ENCODE results near the gene C1QTNF6.
"Not testable (repeated sequence)": the region's sequence is repeated elsewhere in the genome, so short reads cannot be mapped to it uniquely, and the experiment has no call there.

C1QTNF6 gene

DNA sequence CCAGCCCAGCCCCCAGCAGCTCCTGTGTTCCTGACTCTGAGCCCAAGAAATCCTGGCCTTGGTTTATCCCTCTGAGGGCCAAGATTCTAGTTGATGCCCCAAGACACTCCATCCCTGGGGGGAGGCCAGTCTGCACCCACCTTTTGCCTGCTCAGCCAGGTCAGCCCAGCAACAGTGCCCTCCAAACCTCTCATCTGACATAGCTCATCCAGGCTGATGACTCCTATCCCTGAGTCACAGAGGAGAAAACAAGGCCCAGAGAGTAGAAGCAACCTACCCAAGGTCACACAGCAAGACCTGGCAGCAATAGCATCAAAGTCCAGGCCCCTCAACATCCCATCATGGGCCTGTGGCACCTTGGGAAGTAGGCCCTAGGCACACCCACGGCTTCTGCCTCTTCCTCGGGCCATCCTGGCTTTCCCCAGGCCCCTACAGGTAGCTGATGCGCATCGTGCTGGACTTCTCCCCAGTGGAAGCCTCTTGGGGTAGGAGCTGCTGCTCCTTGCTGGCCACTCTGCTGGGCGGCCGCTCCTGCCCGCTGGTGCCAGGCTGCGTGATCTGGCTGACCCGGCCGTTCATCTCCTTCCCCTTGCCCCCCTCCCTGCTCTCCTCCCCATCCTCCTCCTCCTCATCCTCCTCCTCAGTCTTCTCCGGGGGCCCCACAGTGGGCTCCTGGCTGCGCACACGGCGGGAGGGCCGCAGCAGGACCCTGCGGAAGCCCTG, 18.2 kb upstream of the C1QTNF6 start:
- no peak for DNase-seq

- no peak for DNase-seq
These were observed 17.0 kb upstream of the C1QTNF6 start for GRCh38 chr22:37205046-37205445.

GRCh38 chr22:37204045-37204655, 16.1 kb upstream of the C1QTNF6 start:
- DNase-seq: no peak

- no peak for DNase-seq
These were observed 15.5 kb upstream of the C1QTNF6 start for GRCh38 chr22:37203354-37204044.

DNA sequence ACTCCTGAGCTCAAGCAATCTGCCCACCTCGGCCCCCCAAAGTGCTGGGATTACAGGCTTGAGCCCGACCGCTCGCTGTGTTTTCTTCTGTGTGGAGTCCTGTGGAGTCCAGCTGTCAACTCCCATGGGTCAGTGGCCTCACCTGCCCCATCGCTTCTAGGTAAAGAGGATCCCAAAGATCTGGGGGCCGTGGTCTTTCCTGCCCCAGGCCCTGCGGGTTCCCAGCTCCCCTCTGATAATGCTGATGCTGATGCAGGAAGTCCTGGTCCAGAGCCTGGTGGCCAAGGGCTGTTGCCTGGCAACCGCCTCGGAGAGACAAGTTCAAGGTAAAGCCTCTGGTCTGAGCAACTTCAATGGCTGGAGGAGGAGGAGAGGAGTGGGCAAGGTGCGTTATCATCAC, 14.7 kb upstream of the C1QTNF6 start:
- no peak for DNase-seq

- no peak for DNase-seq
These were observed 14.0 kb upstream of the C1QTNF6 start for GRCh38 chr22:37202001-37202555.

DNA sequence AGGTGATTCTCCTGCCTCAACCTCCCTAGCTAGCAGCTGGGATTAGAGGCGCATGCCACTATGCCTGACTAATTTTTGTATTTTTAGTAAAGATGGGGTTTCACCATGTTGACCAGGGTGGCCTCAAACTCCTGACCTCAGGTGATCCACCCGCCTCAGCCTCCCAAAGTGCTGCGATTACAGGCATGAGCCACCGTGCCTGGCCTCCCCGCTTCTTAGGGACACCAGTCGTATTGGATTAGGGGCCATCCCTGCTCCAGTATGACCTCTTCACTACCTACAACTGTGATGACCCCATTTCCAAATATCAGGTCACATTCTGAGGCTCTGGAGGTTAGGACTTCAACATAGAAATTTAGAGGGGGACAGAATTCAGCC, 13.4 kb upstream of the C1QTNF6 start:
- not testable (repeated sequence) for DNase-seq

DNA sequence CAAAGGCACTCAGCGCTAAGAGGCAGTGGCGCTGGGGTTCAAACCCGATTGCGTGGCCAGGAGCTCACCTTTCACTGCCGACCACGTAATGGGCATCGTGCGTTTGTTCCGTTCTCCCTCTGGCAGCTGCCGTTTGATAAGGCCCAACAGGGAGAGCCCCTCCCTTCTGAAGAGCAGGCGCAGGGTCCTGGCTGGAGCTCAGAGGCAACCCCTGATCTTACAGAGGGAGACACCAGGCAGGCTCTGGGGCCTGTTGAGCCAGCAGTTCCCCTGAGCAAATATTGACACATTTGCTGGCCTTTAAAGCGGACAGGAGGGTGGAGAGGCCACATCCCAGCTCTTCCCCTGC, 11.7 kb upstream of the C1QTNF6 start:
- no peak for DNase-seq

DNA sequence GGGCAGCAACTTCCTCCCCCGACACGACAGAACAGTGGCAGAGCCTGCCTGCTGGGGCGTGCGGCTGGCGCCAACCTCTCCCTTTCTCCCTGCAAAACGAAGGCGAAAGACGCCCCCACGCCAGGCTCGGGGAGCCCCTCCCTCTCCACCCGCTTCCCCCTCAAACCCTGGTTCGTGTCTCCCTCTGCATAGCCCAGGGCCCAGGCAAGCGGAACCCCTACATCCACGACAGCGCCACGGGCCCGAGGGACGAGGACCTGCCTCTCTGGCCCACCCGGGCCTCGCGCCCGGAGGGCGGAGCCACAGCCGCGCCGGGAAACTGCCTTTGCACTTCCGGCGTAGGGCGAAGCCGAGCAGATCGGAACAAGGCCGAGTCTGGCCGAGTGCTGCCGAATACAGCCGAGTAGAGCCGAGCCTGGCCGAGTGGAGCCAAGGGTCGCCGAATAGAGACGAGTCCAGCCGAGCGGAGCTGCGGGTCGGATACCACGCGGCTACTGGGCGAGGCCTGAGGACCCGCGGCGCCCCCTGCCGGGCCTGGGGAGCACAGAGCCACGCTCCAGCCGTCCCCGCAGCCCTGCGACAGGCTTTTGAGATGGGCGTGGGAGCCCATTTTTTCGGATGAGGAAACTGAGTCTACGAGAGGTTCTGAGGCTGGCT, 11.2 kb upstream of the C1QTNF6 start:
- peak; percentile 96 for DNase-seq

DNA sequence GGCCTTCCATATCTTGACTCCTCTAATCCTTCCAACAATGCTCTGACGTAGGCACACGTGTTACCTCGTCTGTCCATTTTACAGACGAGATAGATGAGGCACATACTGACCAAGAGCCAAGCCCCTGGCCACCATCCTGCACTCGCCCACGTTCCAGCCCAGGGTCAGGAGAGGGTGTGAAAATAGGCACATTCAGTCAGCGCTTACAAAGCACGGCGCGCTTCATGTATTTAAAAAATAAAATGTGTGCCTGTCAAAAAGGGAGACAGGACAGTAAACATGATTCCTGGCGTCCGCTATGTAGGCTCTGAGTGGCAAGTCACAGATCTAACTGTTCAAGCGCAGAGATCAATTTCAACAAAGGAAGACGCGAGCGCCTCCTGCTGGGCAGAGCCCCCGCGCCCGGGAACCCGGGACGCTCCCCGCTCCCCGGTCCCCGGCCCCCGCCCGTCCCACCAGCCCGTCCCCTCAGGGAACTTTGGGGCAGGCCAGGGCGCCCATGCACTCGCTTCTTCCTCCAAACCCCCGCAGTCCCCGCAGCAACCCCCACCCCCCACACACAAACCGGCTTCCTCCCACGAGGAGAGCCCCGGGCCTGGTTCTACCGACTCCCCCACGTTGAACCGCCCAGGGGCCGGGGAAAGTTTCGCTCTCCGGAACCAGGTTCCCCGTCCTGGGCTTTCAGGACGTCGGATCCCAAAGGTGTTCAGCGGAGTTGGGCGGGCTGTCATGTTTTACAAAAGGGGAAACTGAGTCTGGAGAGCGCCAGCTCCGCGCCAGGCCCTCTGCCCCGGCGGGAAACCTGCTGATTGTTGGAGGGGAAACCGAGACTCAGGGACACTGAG, 10.4 kb upstream of the C1QTNF6 start:
- peak; percentile 43 for DNase-seq

GRCh38 chr22:37197451-37198257, 9.6 kb upstream of the C1QTNF6 start:
- no peak for DNase-seq

- no peak for DNase-seq
These were observed 8.7 kb upstream of the C1QTNF6 start for GRCh38 chr22:37196539-37197450.

DNA sequence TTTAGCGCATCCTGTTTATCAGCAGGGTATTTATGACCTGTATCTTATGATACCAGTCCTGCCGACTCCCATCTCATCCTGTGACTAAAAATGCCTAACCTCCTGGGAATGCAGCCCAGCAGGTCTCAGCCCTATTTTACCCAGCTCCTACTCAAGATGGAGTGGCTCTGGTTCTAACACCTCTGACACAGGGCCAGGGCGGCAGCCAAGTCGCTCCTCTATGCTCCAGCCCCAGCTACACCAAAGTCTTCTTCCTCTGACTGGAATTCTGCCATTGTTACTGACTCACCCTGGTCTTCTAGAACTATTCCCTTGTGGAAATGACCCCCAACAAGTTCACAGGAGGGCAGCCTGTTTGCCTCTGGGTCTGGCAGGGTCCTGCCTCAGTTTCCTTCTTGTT, 7.9 kb upstream of the C1QTNF6 start:
- DNase-seq: no peak

GRCh38 chr22:37194750-37195149, 6.7 kb upstream of the C1QTNF6 start:
- DNase-seq: no peak

DNA sequence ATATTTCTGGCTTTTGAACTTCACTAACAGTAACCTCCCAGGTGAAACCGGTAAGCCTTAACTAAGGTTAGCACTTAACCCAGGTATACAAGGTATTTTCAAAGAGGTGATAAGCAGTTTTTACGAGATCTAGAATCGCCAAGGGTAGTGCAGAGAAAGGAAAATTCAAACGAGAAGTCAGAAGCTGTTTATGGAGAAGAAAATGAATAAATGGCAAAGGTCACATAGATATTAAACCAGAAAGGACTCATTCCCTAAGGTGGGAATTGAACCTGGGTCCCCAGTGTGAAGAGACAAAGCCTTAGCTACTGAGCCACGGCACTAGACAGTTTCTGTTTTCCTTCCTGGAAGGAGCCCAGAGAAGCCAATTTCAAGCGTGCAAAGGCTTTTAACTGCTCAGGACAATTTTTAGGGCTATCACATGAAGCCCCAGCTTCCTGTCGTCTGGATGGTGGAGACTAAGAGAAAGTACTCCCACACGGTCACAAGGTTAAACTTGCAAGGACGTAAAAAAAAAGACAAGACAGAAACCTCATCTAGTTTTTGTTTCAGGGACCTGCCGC, 5.7 kb upstream of the C1QTNF6 start:
- DNase-seq: no peak

GRCh38 chr22:37192741-37193140, 4.7 kb upstream of the C1QTNF6 start:
- DNase-seq: no peak

DNA sequence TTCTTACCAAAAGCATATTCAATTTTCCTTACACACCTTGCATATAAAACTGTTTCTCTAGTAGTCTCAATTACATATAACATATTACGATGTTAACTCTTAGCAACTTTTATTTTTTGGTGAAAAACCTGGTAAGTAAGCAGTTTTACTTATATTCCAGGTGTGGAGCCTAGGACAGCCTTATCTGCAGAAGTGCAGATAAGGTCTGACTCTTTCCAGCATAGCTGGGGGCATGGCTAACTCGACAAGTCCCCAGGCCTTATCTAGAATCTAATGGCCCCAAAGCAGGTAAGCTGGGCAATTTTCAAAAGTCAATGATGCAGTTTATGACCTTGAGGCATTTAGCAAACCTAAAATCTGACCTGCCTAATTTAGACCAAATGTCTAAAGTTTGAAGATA, 4.2 kb upstream of the C1QTNF6 start:
- no peak for DNase-seq

GRCh38 chr22:37190262-37190780, 2.3 kb upstream of the C1QTNF6 start:
- no peak for DNase-seq

DNA sequence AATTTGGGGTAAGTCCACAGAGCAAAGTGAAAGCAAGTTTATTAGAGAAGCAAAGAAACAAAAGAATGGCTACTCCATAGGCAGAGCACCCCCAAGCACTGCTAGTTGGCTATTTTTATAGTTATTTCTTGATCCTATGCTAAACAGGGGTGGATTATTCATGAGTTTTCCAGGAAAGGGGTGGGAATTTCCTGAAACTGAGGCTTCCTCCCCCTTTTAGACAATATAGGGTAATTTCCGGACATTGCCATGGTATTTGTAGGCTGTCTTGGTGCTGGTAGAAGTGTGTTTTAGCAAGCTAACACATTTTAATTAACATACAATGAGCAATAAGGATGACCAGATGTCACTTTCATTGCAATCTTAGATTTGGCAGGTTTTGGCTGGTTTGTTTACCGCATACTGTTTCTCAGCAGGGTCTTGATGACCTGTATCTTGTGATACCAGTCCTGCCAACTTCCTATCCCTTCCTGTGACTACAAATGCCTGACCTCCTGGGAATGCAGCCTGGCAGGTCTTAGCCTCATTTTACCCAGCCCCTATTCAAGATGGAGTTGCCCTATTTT, 937 bp upstream of the C1QTNF6 start:
- DNase-seq: no peak

- no peak for DNase-seq
These were observed 526 bp downstream of the C1QTNF6 start for GRCh38 chr22:37187552-37187890.

Measured in NCI-H1048 (cell line).